ENCODE results near the gene CAMTA1.

CAMTA1 gene

GRCh38 chr1:7811476-7811875 is 1026.2 kb downstream of the CAMTA1 start:
- DNase-seq (ENCODE audit: low read depth in 2 of 2): no peak

GRCh38 chr1:7813677-7814373 is 1028.6 kb downstream of the CAMTA1 start:
- no peak for DNase-seq (ENCODE audit: low read depth in 2 of 2)

Measured in activated CD4-positive, alpha-beta T cell treated with anti-CD3 and anti-CD28 coated beads for 24 hours (primary cell).